Measurements from ENCODE around the gene IQSEC2.

The IQSEC2 gene

GRCh38 chrX:53285591-53285990 lies 4.2 kb upstream of the IQSEC2 start:
- Histone ChIP-seq H3K4me2 (ENCODE audit: low read length) (no peak overlapping the region), H3K9me2 (ENCODE audit: low read depth, low read length) (no peaks in the 10 kb centered on the region), H3K79me2 (ENCODE audit: insufficient read depth, low read length) (no peaks in the 10 kb centered on the region), H3K27me3 (ENCODE audit: insufficient read depth, low read length) (no peaks in the 10 kb centered on the region), H3K27ac (ENCODE audit: low read depth, low read length, poor library complexity, severe bottlenecking) (no peak overlapping the region), H4K20me1 (ENCODE audit: insufficient read depth, low read length) (no peaks in the 10 kb centered on the region), H3F3A (ENCODE audit: insufficient read depth, low read length) (no peaks in the 10 kb centered on the region), H3K9ac (ENCODE audit: low read length) (no peak overlapping the region), H3K9me3 (ENCODE audit: low read length) (no peaks in the 10 kb centered on the region), H2AFZ (ENCODE audit: low read length) (no peak overlapping the region), H3K4me1 (ENCODE audit: insufficient read depth, low read length, severe bottlenecking) (peaks cover 13% of the 10 kb centered on the region), H3K4me3 (ENCODE audit: low read depth, low read length, poor library complexity, severe bottlenecking) (no peak overlapping the region), H3K36me3 (ENCODE audit: insufficient read depth, low read length) (no peaks in the 10 kb centered on the region)
- TF ChIP-seq CTCF (IDR thresholded peaks at IDR 0.05; ENCODE audit: low read length): no peak
- no peak for TF ChIP-seq EZH2 (IDR thresholded peaks at IDR 0.05; ENCODE audit: borderline replicate concordance, low read length)

GRCh38 chrX:53284684-53285447 lies 3.5 kb upstream of the IQSEC2 start:
- Histone ChIP-seq H3K36me3 (ENCODE audit: insufficient read depth, low read length) (no peaks in the 10 kb centered on the region), H3K27me3 (ENCODE audit: insufficient read depth, low read length) (no peaks in the 10 kb centered on the region), H4K20me1 (ENCODE audit: insufficient read depth, low read length) (no peaks in the 10 kb centered on the region), H2AFZ (ENCODE audit: low read length) (no peak overlapping the region), H3K27ac (ENCODE audit: low read depth, low read length, poor library complexity, severe bottlenecking) (no peak overlapping the region), H3K9me3 (ENCODE audit: low read length) (no peaks in the 10 kb centered on the region), H3K9me2 (ENCODE audit: low read depth, low read length) (no peaks in the 10 kb centered on the region), H3K4me2 (ENCODE audit: low read length) (no peak overlapping the region), H3K4me3 (ENCODE audit: low read depth, low read length, poor library complexity, severe bottlenecking) (no peak overlapping the region), H3K79me2 (ENCODE audit: insufficient read depth, low read length) (no peaks in the 10 kb centered on the region), H3K9ac (ENCODE audit: low read length) (no peak overlapping the region), H3F3A (ENCODE audit: insufficient read depth, low read length) (no peaks in the 10 kb centered on the region), H3K4me1 (ENCODE audit: insufficient read depth, low read length, severe bottlenecking) (peaks cover 13% of the 10 kb centered on the region)
- TF ChIP-seq EZH2 (IDR thresholded peaks at IDR 0.05; ENCODE audit: borderline replicate concordance, low read length) (no peak), CTCF (IDR thresholded peaks at IDR 0.05; ENCODE audit: low read length) (peak; percentile 59)

GRCh38 chrX:53283567-53283966 lies 2.2 kb upstream of the IQSEC2 start:
- Histone ChIP-seq H3K27me3 (ENCODE audit: insufficient read depth, low read length) (no peaks in the 10 kb centered on the region), H3K27ac (ENCODE audit: low read depth, low read length, poor library complexity, severe bottlenecking) (no peak overlapping the region), H3K4me3 (ENCODE audit: low read depth, low read length, poor library complexity, severe bottlenecking) (no peak overlapping the region), H3K4me1 (ENCODE audit: insufficient read depth, low read length, severe bottlenecking) (peaks cover 13% of the 10 kb centered on the region), H4K20me1 (ENCODE audit: insufficient read depth, low read length) (no peaks in the 10 kb centered on the region), H3K9me3 (ENCODE audit: low read length) (no peaks in the 10 kb centered on the region), H3F3A (ENCODE audit: insufficient read depth, low read length) (no peaks in the 10 kb centered on the region), H3K9ac (ENCODE audit: low read length) (no peak overlapping the region), H2AFZ (ENCODE audit: low read length) (no peak overlapping the region), H3K79me2 (ENCODE audit: insufficient read depth, low read length) (no peaks in the 10 kb centered on the region), H3K9me2 (ENCODE audit: low read depth, low read length) (no peaks in the 10 kb centered on the region), H3K36me3 (ENCODE audit: insufficient read depth, low read length) (no peaks in the 10 kb centered on the region), H3K4me2 (ENCODE audit: low read length) (no peak overlapping the region)
- TF ChIP-seq CTCF (IDR thresholded peaks at IDR 0.05; ENCODE audit: low read length) (no peak), EZH2 (IDR thresholded peaks at IDR 0.05; ENCODE audit: borderline replicate concordance, low read length) (no peak)

Measured in OCI-LY1 (cell line).